ENCODE data around the gene CHAC1. TPM values are rescaled to one million over a fixed set of nuclear protein-coding genes. Genes with fewer than 3 reads are reported as not detected.

The CHAC1 gene
- total RNA-seq, 6 experiments from 2014 or later: 0.22 to 11.6 (median 0.97) TPM

GRCh38 chr15:40938536-40938870 is 14.8 kb upstream of the CHAC1 start:
- no peak for TF ChIP-seq CTCF (IDR thresholded peaks at IDR 0.05)
- no peak for TF ChIP-seq POLR2A (IDR thresholded peaks at IDR 0.05)
- intact Hi-C loops (cut with DNase I): no loop called here
- Histone ChIP-seq H3K4me3 (no peak overlapping the region), H3K4me1 (peaks cover 0 to 30% (median 14%) of the 10 kb centered on the region in 4 donors), H3K36me3 (no peaks in the 10 kb centered on the region), H3K9me3 (no peaks in the 10 kb centered on the region), H3K27me3 (no peaks in the 10 kb centered on the region), H3K27ac (no peak overlapping the region)
- ATAC-seq (no peak), DNase-seq (no peak)
- WGBS (ENCODE audit: insufficient coverage, low coverage, low lambda C conversion rate, missing lambda C conversion rate): 82% methylated on average over 2 of the region's 6 CpGs

DNA sequence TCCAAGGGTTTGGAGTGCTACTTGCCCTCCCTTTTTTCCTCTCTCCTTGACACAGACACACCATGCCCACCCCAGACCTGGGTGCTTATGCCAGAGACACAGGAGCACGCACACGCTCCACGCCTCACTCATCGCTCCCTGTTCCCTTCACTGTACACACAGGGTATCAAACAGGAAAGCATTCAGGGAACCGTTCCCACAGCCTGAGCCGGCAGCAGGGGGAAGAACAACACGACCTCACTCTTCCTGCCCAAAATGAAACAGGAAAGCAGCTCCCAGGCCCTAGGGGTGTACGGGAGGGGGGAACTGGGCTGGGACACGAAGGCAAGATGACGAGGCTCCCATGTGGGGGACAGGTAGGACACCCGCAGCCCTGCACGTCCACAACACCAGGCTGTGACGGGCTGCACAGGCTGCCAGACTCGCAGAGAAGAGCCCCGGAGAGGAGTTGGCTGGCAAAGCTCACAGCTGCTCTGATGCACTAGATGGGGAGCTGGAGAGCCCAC is 12.9 kb upstream of the CHAC1 start:
- H3K4me1 ChIP-seq: peaks cover 0 to 37% (median 15%) of the 10 kb centered on the region in 4 donors
- H3K36me3 ChIP-seq: no peaks in the 10 kb centered on the region
- H3K4me3 ChIP-seq: no peak overlapping the region
- no peaks in the 10 kb centered on the region for H3K9me3 ChIP-seq
- H3K27me3 ChIP-seq: no peaks in the 10 kb centered on the region
- 85% methylated on average over 4 of the region's 15 CpGs for WGBS (ENCODE audit: insufficient coverage, low coverage, low lambda C conversion rate, missing lambda C conversion rate)
- TF ChIP-seq POLR2A (IDR thresholded peaks at IDR 0.05): no peak
- no peak for TF ChIP-seq CTCF (IDR thresholded peaks at IDR 0.05)
- peak in 1 of 3 donors; percentile 71 for DNase-seq
- peak overlapping the region; percentile 23 to 78 (median 66) for H3K27ac ChIP-seq
- intact Hi-C loops (cut with DNase I): no loop called here
- ATAC-seq: peak; percentile 0 to 31 (median 19)

- Histone ChIP-seq H3K9me3 (no peaks in the 10 kb centered on the region), H3K4me1 (peaks cover 0 to 37% (median 15%) of the 10 kb centered on the region in 4 donors), H3K27ac (peak overlapping the region; percentile 23 to 78 (median 66)), H3K4me3 (peak overlapping the region; percentile 42 to 57 (median 49)), H3K36me3 (no peaks in the 10 kb centered on the region), H3K27me3 (no peaks in the 10 kb centered on the region)
- TF ChIP-seq POLR2A (IDR thresholded peaks at IDR 0.05): no peak
- no peak for TF ChIP-seq CTCF (IDR thresholded peaks at IDR 0.05)
- 11% methylated on average over 3 of the region's 7 CpGs for WGBS (ENCODE audit: insufficient coverage, low coverage, low lambda C conversion rate, missing lambda C conversion rate)
- intact Hi-C loops (cut with DNase I): no loop called here
- DNase-seq (no peak), ATAC-seq (peak in 1 of 4 donors; percentile 6)
These were observed 12.2 kb upstream of the CHAC1 start for GRCh38 chr15:40941068-40941527.

GRCh38 chr15:40941528-40942336 is 11.5 kb upstream of the CHAC1 start:
- DNase-seq (peak; percentile 80 to 87 (median 82)), ATAC-seq (peak; percentile 61 to 85 (median 74))
- H3K27ac ChIP-seq: peak overlapping the region; percentile 66 to 78 (median 70)
- H3K4me1 ChIP-seq: peaks cover 0 to 31% (median 12%) of the 10 kb centered on the region in 4 donors
- no peaks in the 10 kb centered on the region for H3K27me3 ChIP-seq
- H3K4me3 ChIP-seq: peak overlapping the region; percentile 42 to 57 (median 49)
- no peaks in the 10 kb centered on the region for H3K36me3 ChIP-seq
- 2% methylated on average over 7 of the region's 92 CpGs for WGBS (ENCODE audit: insufficient coverage, low coverage, low lambda C conversion rate, missing lambda C conversion rate)
- peak; percentile 43 to 91 (median 68) for TF ChIP-seq CTCF (IDR thresholded peaks at IDR 0.05)
- TF ChIP-seq POLR2A (IDR thresholded peaks at IDR 0.05): peak; percentile 66
- intact Hi-C loops (cut with DNase I): no loop called here
- H3K9me3 ChIP-seq: no peaks in the 10 kb centered on the region

Data from right lobe of liver (tissue), 6 donors.